ENCODE data around the gene MARCHF10.
"Not testable (repeated sequence)": the region's sequence is repeated elsewhere in the genome, so short reads cannot be mapped to it uniquely, and the experiment has no call there.

Gene MARCHF10

GRCh38 chr17:62703261-62703775 is 104.8 kb downstream of the MARCHF10 start:
- peak overlapping the region; percentile 36 for H3K4me3 ChIP-seq (ENCODE audit: control insufficient read depth, low read depth, low read length)
- TF ChIP-seq CTCF (conservative IDR thresholded peaks at IDR 0.05; ENCODE audit: control insufficient read depth, insufficient read depth, low read depth, low read length) = no peak
- peak; percentile 56 for DNase-seq (ENCODE audit: low read depth)

- no peak overlapping the region for H3K4me3 ChIP-seq (ENCODE audit: control insufficient read depth, low read depth, low read length)
- no peak for TF ChIP-seq CTCF (conservative IDR thresholded peaks at IDR 0.05; ENCODE audit: control insufficient read depth, insufficient read depth, low read depth, low read length)
- no peak for DNase-seq (ENCODE audit: low read depth)
Observed at GRCh38 chr17:62702746-62703260, 105.3 kb downstream of the MARCHF10 start.

GRCh38 chr17:62701706-62702085 is 106.4 kb downstream of the MARCHF10 start:
- H3K4me3 ChIP-seq (ENCODE audit: control insufficient read depth, low read depth, low read length) = no peak overlapping the region
- no peak for DNase-seq (ENCODE audit: low read depth)
- no peak for TF ChIP-seq CTCF (conservative IDR thresholded peaks at IDR 0.05; ENCODE audit: control insufficient read depth, insufficient read depth, low read depth, low read length)

- H3K4me3 ChIP-seq (ENCODE audit: control insufficient read depth, low read depth, low read length) = no peak overlapping the region
- DNase-seq (ENCODE audit: low read depth) = no peak
- no peak for TF ChIP-seq CTCF (conservative IDR thresholded peaks at IDR 0.05; ENCODE audit: control insufficient read depth, insufficient read depth, low read depth, low read length)
Observed at GRCh38 chr17:62700964-62701705, 107.0 kb downstream of the MARCHF10 start.

- DNase-seq (ENCODE audit: low read depth); H3K4me3 ChIP-seq (ENCODE audit: control insufficient read depth, low read depth, low read length): not testable (repeated sequence)
Observed at GRCh38 chr17:62698459-62698858, 109.7 kb downstream of the MARCHF10 start.

- DNase-seq (ENCODE audit: low read depth) = no peak
- H3K4me3 ChIP-seq (ENCODE audit: control insufficient read depth, low read depth, low read length) = no peak overlapping the region
- TF ChIP-seq CTCF (conservative IDR thresholded peaks at IDR 0.05; ENCODE audit: control insufficient read depth, insufficient read depth, low read depth, low read length) = no peak
Observed at GRCh38 chr17:62696726-62697490, 111.2 kb downstream of the MARCHF10 start.

GRCh38 chr17:62696256-62696655 is 111.9 kb downstream of the MARCHF10 start:
- peak; percentile 49 for DNase-seq (ENCODE audit: low read depth)
- no peak for TF ChIP-seq CTCF (conservative IDR thresholded peaks at IDR 0.05; ENCODE audit: control insufficient read depth, insufficient read depth, low read depth, low read length)

GRCh38 chr17:62695093-62695738 is 112.9 kb downstream of the MARCHF10 start:
- DNase-seq (ENCODE audit: low read depth); H3K4me3 ChIP-seq (ENCODE audit: control insufficient read depth, low read depth, low read length): not testable (repeated sequence)

More at GRCh38 chr17:62696256-62696655, 111.9 kb downstream of the MARCHF10 start:
- H3K4me3 ChIP-seq (ENCODE audit: control insufficient read depth, low read depth, low read length) = no peak overlapping the region

Data from fibroblast of mammary gland (primary cell).